Neural cell (in vitro differentiated cells): ENCODE data around the gene PIK3IP1.

Experiments
- CTCF ChIP-seq: fragments of 450-650 bp; IDR thresholded peaks from 2 replicates; pipeline ENCODE4 v1.5.1; 2014; ENCODE audit warnings: antibody characterized with exemption, mild to moderate bottlenecking, moderate library complexity; ENCODE audit not compliant: poor library complexity, severe bottlenecking
- EZH2 ChIP-seq: fragments of 200-600, 300-800 bp; shearing (Covaris generic), sonication (generic); IDR thresholded peaks from 2 replicates; pipeline ENCODE4 v1.6.1; 2014; ENCODE audit warnings: antibody characterized with exemption, low read length, borderline replicate concordance, mild to moderate bottlenecking; ENCODE audit not compliant: insufficient read depth, poor library complexity, severe bottlenecking

- peak; percentile 61 for TF ChIP-seq CTCF
- no peak for TF ChIP-seq EZH2
Observed at GRCh38 chr22:31313366-31314147, 21.3 kb upstream of the PIK3IP1 start.
